ENCODE data around the gene APOL6. TPM values are rescaled to one million over a fixed set of nuclear protein-coding genes. Genes with fewer than 3 reads are reported as not detected.

APOL6 gene
- total and polyA plus RNA-seq, 9 of the 15 experiments (the other 6 are each of a cell fraction or from before 2014, with no cell fraction given): 0.29 to 1.2 (median 0.70) TPM

GRCh38 chr22:35625763-35626432 is 22.3 kb upstream of the APOL6 start (continued):
- TF ChIP-seq POLR3G (IDR thresholded peaks at IDR 0.05; ENCODE audit: extremely low read depth, insufficient read length, insufficient replicate concordance) (no peak), ZNF263 (CRISPR knock-in tag; IDR thresholded peaks at IDR 0.05; ENCODE audit: borderline replicate concordance) (no peak), ESRRB (CRISPR knock-in tag; IDR thresholded peaks at IDR 0.05; ENCODE audit: borderline replicate concordance) (no peak), MCM5 (IDR thresholded peaks at IDR 0.05; ENCODE audit: low read depth) (no peak), STAG1 (CRISPR knock-in tag; IDR thresholded peaks at IDR 0.05; ENCODE audit: borderline replicate concordance) (no peak), SRSF1 (IDR thresholded peaks at IDR 0.05; ENCODE audit: low read depth, low read length) (no peak), FOXJ3 (CRISPR knock-in tag; IDR thresholded peaks at IDR 0.05) (no peak), BRF1 (IDR thresholded peaks at IDR 0.05; ENCODE audit: borderline replicate concordance, extremely low read depth, insufficient read length) (no peak), ZNF143 (CRISPR knock-in tag; IDR thresholded peaks at IDR 0.05) (peak; percentile 65; the same call in 1 of the 2 replicates), ZNF592 (IDR thresholded peaks at IDR 0.05) (no peak)
